ENCODE measurements around the gene THNSL1.

THNSL1 gene

GRCh38 chr10:25016376-25017153 lies at the start of gene THNSL1 (continued):
- no peak for TF ChIP-seq ZNF155 (tag by site-specific recombination; IDR thresholded peaks at IDR 0.05)
- peak; percentile 68 for TF ChIP-seq ZNF629 (tag by site-specific recombination; IDR thresholded peaks at IDR 0.05)
- no peak; the same call in 1 of the 2 replicates for TF ChIP-seq MZF1 (tag by site-specific recombination; IDR thresholded peaks at IDR 0.05; ENCODE audit: borderline replicate concordance)
- no peak for TF ChIP-seq ZNF707 (tag by site-specific recombination; IDR thresholded peaks at IDR 0.05)
- no peak for TF ChIP-seq MEIS1 (CRISPR knock-in tag; IDR thresholded peaks at IDR 0.05; ENCODE audit: borderline replicate concordance)
- 0 out of 2 replicates have a peak, but pooled peaks have one; percentile 29 for TF ChIP-seq ZNF10 (tag by site-specific recombination; IDR thresholded peaks at IDR 0.05)
- TF ChIP-seq ZNF169 (tag by site-specific recombination; IDR thresholded peaks at IDR 0.05) = no peak
- TF ChIP-seq BCL11B (tag by site-specific recombination; IDR thresholded peaks at IDR 0.05; ENCODE audit: low read depth) = no peak; the same call in 1 of the 2 replicates
- TF ChIP-seq INSM2 (tag by site-specific recombination; IDR thresholded peaks at IDR 0.05) = peak; percentile 70
- no peak for TF ChIP-seq ZNF560 (tag by site-specific recombination; IDR thresholded peaks at IDR 0.05; ENCODE audit: borderline replicate concordance)
- TF ChIP-seq TRIM28 (IDR thresholded peaks at IDR 0.05; ENCODE audit: borderline replicate concordance, low read length) = no peak
- no peak for TF ChIP-seq ZNF518A (tag by site-specific recombination; conservative IDR thresholded peaks at IDR 0.05; ENCODE audit: low read depth)
- TF ChIP-seq ZNF366 (tag by site-specific recombination; conservative IDR thresholded peaks at IDR 0.05) = no peak; the same call in 1 of the 2 replicates
- peak; percentile 70 for TF ChIP-seq SETDB1 (IDR thresholded peaks at IDR 0.05; ENCODE audit: insufficient read length, low read length)
- no peak for TF ChIP-seq AEBP2 (tag by site-specific recombination; IDR thresholded peaks at IDR 0.05; ENCODE audit: borderline replicate concordance)
- TF ChIP-seq BCL11A (tag by site-specific recombination; IDR thresholded peaks at IDR 0.05; ENCODE audit: low read depth) = peak; percentile 85; the same call in 1 of the 2 replicates
- no peak for TF ChIP-seq WT1 (tag by site-specific recombination; IDR thresholded peaks at IDR 0.05)
- TF ChIP-seq ZNF19 (tag by site-specific recombination; IDR thresholded peaks at IDR 0.05; ENCODE audit: low read depth) = no peak
- TF ChIP-seq ZNF266 (tag by site-specific recombination; IDR thresholded peaks at IDR 0.05; ENCODE audit: low read depth) = no peak
- 0 out of 2 replicates have a peak, but pooled peaks have one; percentile 30 for TF ChIP-seq HIC1 (tag by site-specific recombination; IDR thresholded peaks at IDR 0.05)
- TF ChIP-seq YY2 (tag by site-specific recombination; IDR thresholded peaks at IDR 0.05) = no peak
- no peak for TF ChIP-seq ZNF175 (tag by site-specific recombination; IDR thresholded peaks at IDR 0.05)
- TF ChIP-seq KLF16 (tag by site-specific recombination; IDR thresholded peaks at IDR 0.05) = peak; percentile 94
- TF ChIP-seq ZNF433 (tag by site-specific recombination; IDR thresholded peaks at IDR 0.05; ENCODE audit: low read depth) = no peak
- TF ChIP-seq SP7 (tag by site-specific recombination; IDR thresholded peaks at IDR 0.05) = peak; percentile 86
- no peak for TF ChIP-seq ZNF416 (tag by site-specific recombination; IDR thresholded peaks at IDR 0.05)
- no peak for TF ChIP-seq ZNF530 (tag by site-specific recombination; IDR thresholded peaks at IDR 0.05; ENCODE audit: low read depth)
- no peak for TF ChIP-seq HOXD13 (CRISPR knock-in tag; IDR thresholded peaks at IDR 0.05; ENCODE audit: borderline replicate concordance)
- 0 out of 2 replicates have a peak, but pooled peaks have one; percentile 26 for TF ChIP-seq ZNF121 (tag by site-specific recombination; IDR thresholded peaks at IDR 0.05)
